Suppressor macrophage (primary cell): ENCODE measurements around the gene GPLD1.
A peak's percentile ranks its signal among the peaks of the same experiment; 100 is the strongest.

Experiments
- DNase-seq, 4 experiments: peaks; one replicate each; pipeline ENCODE4 v3.0.0-alpha.2; 2020 to 2022

Gene GPLD1

GRCh38 chr6:24501374-24501773 is 12.0 kb upstream of the GPLD1 start:
- DNase-seq, result no peak

GRCh38 chr6:24500683-24501082 is 11.3 kb upstream of the GPLD1 start:
- DNase-seq, result no peak

- peak; percentile 31 to 53 (median 48) for DNase-seq
Measured at GRCh38 chr6:24497254-24497970, 8.0 kb upstream of the GPLD1 start.

GRCh38 chr6:24494821-24495795 is 5.7 kb upstream of the GPLD1 start, which contains the start of gene ALDH5A1:
ALDH5A1 (plus strand) TSS chr6:24494969; CDS start chr6:24494997, 28 bp downstream.
- DNase-seq, result peak; percentile 67 to 89 (median 76)

GRCh38 chr6:24493945-24494820 is 4.8 kb upstream of the GPLD1 start:
- DNase-seq, result no peak

- peak in 3 of 4 experiments; percentile 8 to 32 (median 21) for DNase-seq
Measured at GRCh38 chr6:24492475-24492874, 3.1 kb upstream of the GPLD1 start.

- DNase-seq, result no peak
Measured at GRCh38 chr6:24490948-24491347, 1.6 kb upstream of the GPLD1 start.

- peak in 3 of 4 experiments; percentile 40 to 52 (median 43) for DNase-seq
Measured at GRCh38 chr6:24489881-24490280, 503 bp upstream of the GPLD1 start.

GRCh38 chr6:24486065-24486464 is 3.3 kb downstream of the GPLD1 start:
- no peak for DNase-seq

GRCh38 chr6:24484657-24485323 is 4.6 kb downstream of the GPLD1 start:
- peak in 2 of 4 experiments; percentile 40 to 54 for DNase-seq

GRCh38 chr6:24481449-24481848 is 7.9 kb downstream of the GPLD1 start:
- no peak for DNase-seq

GRCh38 chr6:24480705-24481104 is 8.7 kb downstream of the GPLD1 start:
- DNase-seq, result no peak

GRCh38 chr6:24478903-24479302 is 10.5 kb downstream of the GPLD1 start:
- DNase-seq, result no peak

GRCh38 chr6:24477070-24477469 is 12.3 kb downstream of the GPLD1 start:
- DNase-seq, result no peak

GRCh38 chr6:24476631-24477030 is 12.7 kb downstream of the GPLD1 start:
- DNase-seq, result no peak

- DNase-seq, result no peak
Measured at GRCh38 chr6:24472181-24472580, 17.2 kb downstream of the GPLD1 start.

GRCh38 chr6:24469811-24470210 is 19.6 kb downstream of the GPLD1 start:
- DNase-seq, result no peak

GRCh38 chr6:24464253-24465038 is 24.9 kb downstream of the GPLD1 start:
- no peak for DNase-seq

- no peak for DNase-seq
Measured at GRCh38 chr6:24460966-24461365, 28.4 kb downstream of the GPLD1 start.

GRCh38 chr6:24458941-24459340 is 30.4 kb downstream of the GPLD1 start:
- no peak for DNase-seq

GRCh38 chr6:24458134-24458533 is 31.2 kb downstream of the GPLD1 start:
- DNase-seq, result no peak
